Pancreas (tissue), 10 donors: ENCODE data around the gene PBRM1. TPM values are rescaled to one million over a fixed set of nuclear protein-coding genes. Genes with fewer than 3 reads are reported as not detected.

Experiments used
- ATAC-seq, 4 donors: fragments of 200-7000 bp; cut with Tn5 transposase; one replicate each; pipeline versions ENCODE4 v1.8.0 to v1.9.1; 2020; ENCODE audit warnings: mild to moderate bottlenecking in 4 of 4, moderate library complexity in 4 of 4
- DNase-seq, 6 donors: peaks; one replicate each; pipeline ENCODE4 v3.0.0-alpha.2; 2020
- FAIRE-seq: peaks from 2 replicates; lab custom pipeline; 2012; peaks lifted over from hg19 to GRCh38; lab: Jason Lieb, UNC
- H3K27ac ChIP-seq, 4 donors: fragments of 200-600 bp; sonication (generic); 1 replicate in 3 of 4; 2 replicates in 1 of 4; pipeline versions ENCODE4 v1.5.0 to v1.8.0; 2020
- H3K27me3 ChIP-seq, 4 donors: fragments of 200-600 bp; one replicate each; pipeline ENCODE4 v1.8.0; 2021
- H3K36me3 ChIP-seq, 3 donors: fragments of 200-600 bp; sonication (generic) in 1 of 3; one replicate each; pipeline versions ENCODE4 v1.5.0 to v1.8.0; 2020 to 2021
- H3K4me1 ChIP-seq, 3 donors: fragments of 200-600 bp; one replicate each; pipeline ENCODE4 v1.8.0; 2021
- H3K4me3 ChIP-seq, 4 donors: fragments of 200-600 bp; sonication (generic) in 2 of 4; one replicate each; pipeline versions ENCODE4 v1.5.0 to v1.8.0; 2020 to 2021
- H3K9me3 ChIP-seq, 4 donors: fragments of 200-600 bp; one replicate each; pipeline ENCODE4 v1.8.0; 2021
- CTCF ChIP-seq, 4 donors: fragments of 200-600 bp; sonication (generic) in 3 of 4; IDR thresholded peaks; one replicate each; pipeline versions ENCODE4 v1.5.0 to v1.8.0; 2021; ENCODE audit warnings: antibody characterized with exemption in 4 of 4
- WGBS, 2 donors: extraction: QIAGEN DNeasy Blood & Tissue Kit; methylation state at CpG; one replicate each; pipeline ENCODE4 v1.1.7; 2013; 5-methylcytosine and 5-hydroxymethylcytosine counted together
- intact Hi-C, 3 donors: fragments of 100-400 bp; cut with DNase I; formaldehyde crosslinking; loops; one replicate each; pipeline versions ENCODE4 v1.11.1 to v1.14.2; 2022
- polyA plus RNA-seq, 2 donors: library from polyadenylated mRNA; stranded (reverse); fragments of 200-250 nt; gene quantifications; one replicate each; pipeline ENCODE4 v1.2.3, GENCODE V29; 2013
- total RNA-seq, 6 donors: library from RNA; stranded (reverse); fragmentation: NEBNext Ultra II Directional in 4 of 6; extraction: Animal tissue kit (Norgen Biotek cat#: 25700) in 4 of 6; gene quantifications; one replicate each; pipeline versions ENCODE4 v1.2.1 to v1.2.4, GENCODE V29; 2021 to 2023
- donor health status: healthy with polysubstance abuse.
- donor health status: DM: no; HTN: no; CAD: no; lungs with moderate emphysema.
- donor health status: DM: no; HTN: no; CAD: no.
- donor health status: control.
- donor health status: control.
- donor health status: Bipolar disorder and iron deficiency.
- donor health status: DM: yes; HTN: yes; CAD: no.
- donor health status: DM: no; HTN: no; CAD: no.
- donor health status: DM: no; HTN: no; CAD: no.
- donor health status: DM: yes; HTN: yes; CAD: no.

The PBRM1 gene
- total and polyA plus RNA-seq, 8 donors: 7.4 to 34.9 (median 22.5) TPM

GRCh38 chr3:52719618-52720017 is 33.9 kb upstream of the PBRM1 start:
- DNase-seq: no peak
- intact Hi-C loops: no loop called here
- no peak for FAIRE-seq
- no peak for ATAC-seq
- Histone ChIP-seq H3K27ac (no peak overlapping the region), H3K4me1 (no peaks in the 10 kb centered on the region), H3K27me3 (no peaks in the 10 kb centered on the region), H3K9me3 (no peaks in the 10 kb centered on the region), H3K36me3 (no peaks in the 10 kb centered on the region), H3K4me3 (no peak overlapping the region)
- no peak for TF ChIP-seq CTCF (IDR thresholded peaks at IDR 0.05)

GRCh38 chr3:52715714-52716305 is 30.1 kb upstream of the PBRM1 start:
- no peaks in the 10 kb centered on the region for H3K36me3 ChIP-seq
- no peaks in the 10 kb centered on the region for H3K9me3 ChIP-seq
- H3K4me1 ChIP-seq: no peaks in the 10 kb centered on the region
- WGBS, 2 donors: 91% methylated on average over 11 of the region's 11 CpGs
- no peaks in the 10 kb centered on the region for H3K27me3 ChIP-seq
- TF ChIP-seq CTCF (IDR thresholded peaks at IDR 0.05): no peak
- no peak overlapping the region for H3K27ac ChIP-seq
- no peak overlapping the region for H3K4me3 ChIP-seq
- no peak for ATAC-seq
- no peak for FAIRE-seq
- intact Hi-C loops: no loop called here
- DNase-seq: no peak

- intact Hi-C loops: no loop called here
Observed at GRCh38 chr3:52714335-52715302, 28.9 kb upstream of the PBRM1 start.

GRCh38 chr3:52712291-52713212 is 26.8 kb upstream of the PBRM1 start:
- FAIRE-seq (no peak), ATAC-seq (no peak), DNase-seq (no peak)
- Histone ChIP-seq H3K27ac (no peak overlapping the region), H3K36me3 (peaks cover 0 to 16% (median 0%) of the 10 kb centered on the region in 3 donors), H3K4me3 (no peak overlapping the region), H3K4me1 (peaks cover 6 to 8% (median 6%) of the 10 kb centered on the region in 3 donors), H3K9me3 (no peaks in the 10 kb centered on the region), H3K27me3 (no peaks in the 10 kb centered on the region)
- TF ChIP-seq CTCF (IDR thresholded peaks at IDR 0.05): no peak
- 91 to 94% methylated on average over 17 of the region's 17 CpGs for WGBS, 2 donors
- intact Hi-C loops: no loop called here

More at GRCh38 chr3:52714335-52715302, 28.9 kb upstream of the PBRM1 start:
- H3K9me3 ChIP-seq: no peaks in the 10 kb centered on the region
- 64 to 69% methylated on average over 35 to 39 of the region's 39 CpGs for WGBS, 2 donors
- ATAC-seq (peak; percentile 28 to 96 (median 34)), DNase-seq (peak in 3 of 6 donors; percentile 31 to 69 (median 35)), FAIRE-seq (no peak)
- H3K27me3 ChIP-seq: no peaks in the 10 kb centered on the region
- no peak overlapping the region for H3K27ac ChIP-seq
- no peaks in the 10 kb centered on the region for H3K4me1 ChIP-seq
- H3K36me3 ChIP-seq: no peaks in the 10 kb centered on the region
- TF ChIP-seq CTCF (IDR thresholded peaks at IDR 0.05): no peak
- H3K4me3 ChIP-seq: no peak overlapping the region
